ENCODE results near the gene LPP. TPM values are rescaled to one million over a fixed set of nuclear protein-coding genes. Genes with fewer than 3 reads are reported as not detected.

The LPP gene
- total and polyA plus RNA-seq, 9 of the 15 experiments (the other 6 are each of a cell fraction or from before 2014, with no cell fraction given) = 0.07 to 0.18 TPM; not detected in 7

GRCh38 chr3:188876370-188876769, 722.4 kb downstream of the LPP start:
- 2% methylated on average over 3 of the region's 3 CpGs for WGBS (ENCODE audit: insufficient coverage, low coverage, missing lambda C conversion rate)
- no peak for ATAC-seq
- intact Hi-C loops (cut with micrococcal nuclease) (no loop called here), in situ Hi-C loops (cut with MboI) (no loop called here)
- H3K9me1 ChIP-seq (ENCODE audit: control insufficient read depth, insufficient read depth, low read length) = no peaks in the 10 kb centered on the region
- H3K27ac ChIP-seq (ENCODE audit: extremely low read depth, low read depth, low read length) = no peak overlapping the region
- no peak overlapping the region for H3K9ac ChIP-seq (ENCODE audit: insufficient read depth in 1 of 2, low read depth in 2 of 2, low read length in 2 of 2)
- ChIA-PET CTCF (ENCODE audit: low intra/inter-chr PET ratio) (no interaction called here), POLR2A (no interaction called here)
- no TSS peak for BruUV-seq (replicated peaks)
- no peaks in the 10 kb centered on the region for H4K20me1 ChIP-seq (replicated peaks; ENCODE audit: control insufficient read depth, insufficient read depth, low read length)
- H2AFZ ChIP-seq (ENCODE audit: low read depth, low read length) = no peak overlapping the region
- H3K79me2 ChIP-seq (ENCODE audit: control insufficient read depth, insufficient read depth, low read length) = no peaks in the 10 kb centered on the region
- H3K36me3 ChIP-seq (ENCODE audit: control insufficient read depth, insufficient read depth, low read length) = no peaks in the 10 kb centered on the region
- no peak overlapping the region for H3K4me3 ChIP-seq
- DNase-seq (ENCODE audit: extremely low read depth in 1 of 4, low spot score in 3 of 4) = no peak
- no peak overlapping the region for H3K4me2 ChIP-seq (ENCODE audit: insufficient read depth, low read length)
- H3K27me3 ChIP-seq (ENCODE audit: control insufficient read depth in 2 of 2, insufficient read depth in 2 of 2, low read length in 2 of 2) = no peaks in the 10 kb centered on the region
- H3K9me3 ChIP-seq (replicated peaks; ENCODE audit: control insufficient read depth, insufficient read depth, low read depth, low read length) = no peaks in the 10 kb centered on the region
- FAIRE-seq = no peak
- no peaks in the 10 kb centered on the region for H3K4me1 ChIP-seq (replicated peaks in 1 of 2; ENCODE audit: control insufficient read depth in 2 of 2, insufficient read depth in 2 of 2, low read length in 2 of 2)
- TF ChIP-seq E2F6 (IDR thresholded peaks at IDR 0.05; ENCODE audit: borderline replicate concordance in 1 of 2, extremely low read depth in 1 of 2, insufficient read depth in 1 of 2, insufficient read length in 1 of 2, low read depth in 1 of 2, low read length in 1 of 2, poor library complexity in 1 of 2, severe bottlenecking in 1 of 2) (no peak), HDAC8 (tag; IDR thresholded peaks at IDR 0.05) (no peak), EHMT2 (IDR thresholded peaks at IDR 0.05) (no peak), MGA (IDR thresholded peaks at IDR 0.05) (no peak), ZNF395 (CRISPR knock-in tag; IDR thresholded peaks at IDR 0.05) (no peak), ZBTB9 (CRISPR knock-in tag; IDR thresholded peaks at IDR 0.05) (no peak)

All from K562 (cell line).